Loucy (cell line): ENCODE data around the gene HRC.

Experiments
- CTCF ChIP-seq: fragments of 200-600 bp; sonication (generic); conservative IDR thresholded peaks from 2 replicates; pipeline ENCODE4 v1.5.1; 2014; ENCODE audit warnings: mild to moderate bottlenecking, antibody characterized with exemption, low read length
- EZH2phosphoT487 ChIP-seq: fragments of 200-600 bp; IDR thresholded peaks from 2 replicates; pipeline ENCODE4 v1.6.1; 2018; ENCODE audit warnings: antibody characterized with exemption, mild to moderate bottlenecking, moderate library complexity, borderline replicate concordance

GRCh38 chr19:49117677-49118564 lies 37.3 kb downstream of the HRC start:
- no peak for TF ChIP-seq CTCF
- TF ChIP-seq EZH2phosphoT487, result no peak
